GM12801 (cell line): ENCODE data around the gene TREML4.

Experiments
- CTCF ChIP-seq: IDR thresholded peaks from one replicate; pipeline ENCODE4 v1.5.1; 2011; ENCODE audit warnings: control low read depth; ENCODE audit not compliant: insufficient read length; ENCODE audit errors: extremely low read depth

TREML4 gene

GRCh38 chr6:41226752-41227151, 1.4 kb upstream of the TREML4 start:
- no peak for TF ChIP-seq CTCF

GRCh38 chr6:41228616-41229015, 467 bp downstream of the TREML4 start:
- TF ChIP-seq CTCF, result no peak

GRCh38 chr6:41229721-41230120, 1.6 kb downstream of the TREML4 start:
- no peak for TF ChIP-seq CTCF

- no peak for TF ChIP-seq CTCF
These were observed 3.1 kb downstream of the TREML4 start for GRCh38 chr6:41231246-41231645.

GRCh38 chr6:41232667-41233066, 4.5 kb downstream of the TREML4 start:
- no peak for TF ChIP-seq CTCF

- TF ChIP-seq CTCF, result no peak
These were observed 8.1 kb downstream of the TREML4 start for GRCh38 chr6:41236276-41236675.

- no peak for TF ChIP-seq CTCF
These were observed 9.0 kb downstream of the TREML4 start for GRCh38 chr6:41237128-41237527.
